COLO668 (cell line): ENCODE results near the gene OR6V1.
A peak's percentile ranks its signal among the peaks of the same experiment; 100 is the strongest.

Experiments used
- DNase-seq: peaks from one replicate; lab custom pipeline; 2025; ENCODE audit not compliant: unreplicated experiment; lab: John Stamatoyannopoulos, UW

The OR6V1 gene, protein sequence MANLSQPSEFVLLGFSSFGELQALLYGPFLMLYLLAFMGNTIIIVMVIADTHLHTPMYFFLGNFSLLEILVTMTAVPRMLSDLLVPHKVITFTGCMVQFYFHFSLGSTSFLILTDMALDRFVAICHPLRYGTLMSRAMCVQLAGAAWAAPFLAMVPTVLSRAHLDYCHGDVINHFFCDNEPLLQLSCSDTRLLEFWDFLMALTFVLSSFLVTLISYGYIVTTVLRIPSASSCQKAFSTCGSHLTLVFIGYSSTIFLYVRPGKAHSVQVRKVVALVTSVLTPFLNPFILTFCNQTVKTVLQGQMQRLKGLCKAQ

DNA sequence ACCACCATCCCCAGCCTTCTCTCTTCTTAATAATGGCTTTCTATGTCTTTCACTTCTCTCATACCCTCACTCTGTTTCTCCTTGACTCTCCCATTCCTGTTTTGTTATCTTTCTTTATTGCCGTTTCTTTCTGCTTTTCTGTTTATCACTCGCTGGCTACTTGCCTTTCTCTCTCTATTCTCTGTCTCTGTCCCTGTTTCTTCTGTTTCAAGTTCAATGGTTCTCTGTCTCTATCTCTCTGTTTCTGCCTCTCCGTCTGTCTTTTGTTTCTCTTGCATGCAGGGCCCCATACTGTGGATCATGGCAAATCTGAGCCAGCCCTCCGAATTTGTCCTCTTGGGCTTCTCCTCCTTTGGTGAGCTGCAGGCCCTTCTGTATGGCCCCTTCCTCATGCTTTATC, at the start of gene OR6V1:
TSS of gene OR6V1 (plus strand) at position 301 of the 400 bp plus-strand sequence. CDS start at position 301, 0 bp downstream.
- DNase-seq, result no peak

DNA sequence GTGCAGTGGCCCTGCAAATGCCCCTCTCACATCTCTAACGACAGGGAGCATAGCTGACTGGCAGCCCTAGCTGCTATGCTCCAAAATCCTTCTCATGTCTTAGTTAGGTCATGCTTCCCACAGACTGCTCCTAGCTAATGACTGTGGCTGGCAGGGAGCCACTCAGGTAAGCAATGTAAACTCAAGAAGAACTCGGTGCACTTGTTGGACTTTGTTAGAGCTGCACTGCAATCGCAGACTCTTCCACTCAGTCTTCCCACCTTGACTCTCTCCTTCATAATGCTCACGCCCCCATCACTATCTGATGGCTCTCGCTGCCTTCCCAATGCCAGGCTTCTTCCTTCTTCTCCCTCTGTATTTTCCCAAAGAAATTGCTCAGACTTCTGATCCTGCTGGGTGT, 49.2 kb upstream of the OR6V1 start:
- no peak for DNase-seq

DNA sequence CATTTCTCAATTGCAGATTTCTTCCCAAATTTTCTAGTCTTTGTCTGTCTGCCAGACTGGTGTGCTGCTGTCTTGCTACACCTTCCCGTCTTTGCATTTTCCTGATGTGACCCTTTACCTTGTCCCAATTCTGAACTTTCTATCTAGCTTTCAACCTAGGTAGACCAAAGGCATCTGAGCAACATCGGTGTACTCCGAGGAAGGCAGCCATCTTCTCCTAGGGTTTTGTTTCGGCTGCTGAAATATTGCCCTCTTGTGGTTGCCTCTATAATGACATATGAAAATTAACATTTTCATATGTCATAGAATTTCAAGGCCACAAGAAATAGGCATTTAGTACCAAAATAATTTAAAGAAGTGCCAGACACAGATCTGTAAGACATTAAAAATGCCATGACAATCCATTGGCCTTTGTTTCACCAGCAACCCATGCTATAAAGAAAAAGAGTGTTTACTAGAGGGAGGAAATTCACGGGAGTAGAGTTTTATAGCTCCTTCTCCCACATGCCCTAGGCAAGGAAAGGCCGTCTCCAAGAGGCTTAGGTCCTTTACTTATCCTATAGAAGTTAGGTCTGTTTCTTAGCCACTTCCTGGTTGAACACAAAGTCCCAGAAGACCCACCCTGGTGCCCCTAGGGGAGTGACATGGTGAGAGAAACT, 48.6 kb upstream of the OR6V1 start:
- no peak for DNase-seq

DNA sequence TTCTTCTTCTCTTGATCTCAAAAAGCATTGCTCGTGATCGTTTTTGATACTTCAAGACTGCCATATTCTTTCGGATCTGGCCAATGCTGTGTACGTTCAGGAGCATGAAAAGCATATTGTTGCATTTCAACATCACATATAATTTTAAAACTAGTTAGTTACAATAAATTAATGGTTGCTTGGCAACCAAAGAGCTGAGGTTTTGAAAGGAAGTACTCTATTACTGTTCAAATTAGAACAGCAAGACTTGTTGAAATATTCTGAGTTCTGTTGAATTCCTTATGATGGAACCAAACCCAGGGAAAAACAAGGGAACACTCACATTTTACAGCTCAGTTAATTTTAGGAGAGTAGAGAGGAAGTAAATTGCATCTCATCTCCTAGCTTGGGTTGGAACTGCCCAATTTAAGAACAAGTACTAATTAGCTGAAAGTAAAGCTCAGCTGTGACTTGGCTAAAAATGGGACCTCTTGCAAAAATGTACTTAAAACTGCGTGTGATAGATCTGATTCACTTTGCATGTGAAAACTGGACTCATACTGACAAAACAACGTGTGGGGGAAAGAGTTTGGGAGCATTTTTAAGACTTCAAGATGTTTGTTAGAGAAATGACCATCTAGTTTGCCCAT, 46.4 kb upstream of the OR6V1 start:
- no peak for DNase-seq

- peak; percentile 59 for DNase-seq
Observed at GRCh38 chr7:143008007-143008901, 43.9 kb upstream of the OR6V1 start.

DNA sequence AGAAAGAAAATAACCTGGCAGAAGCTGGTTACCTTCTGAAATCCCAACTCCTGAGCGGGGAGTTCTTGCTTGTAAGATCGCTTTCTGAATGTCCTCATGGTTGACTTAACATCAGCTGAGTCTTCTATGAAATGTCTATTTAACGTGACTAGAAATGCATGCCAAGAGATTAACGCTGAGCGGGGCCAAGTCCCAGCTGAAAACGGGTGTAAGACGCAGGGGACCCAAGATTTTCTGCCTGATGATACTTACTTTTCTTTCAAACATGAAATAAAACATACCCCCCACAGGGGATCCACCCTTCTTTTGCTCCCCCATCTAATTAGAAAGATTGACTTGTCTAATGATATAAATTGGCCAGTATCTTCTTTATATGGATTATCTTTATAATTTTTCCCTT, 40.1 kb upstream of the OR6V1 start:
- DNase-seq, result no peak

DNA sequence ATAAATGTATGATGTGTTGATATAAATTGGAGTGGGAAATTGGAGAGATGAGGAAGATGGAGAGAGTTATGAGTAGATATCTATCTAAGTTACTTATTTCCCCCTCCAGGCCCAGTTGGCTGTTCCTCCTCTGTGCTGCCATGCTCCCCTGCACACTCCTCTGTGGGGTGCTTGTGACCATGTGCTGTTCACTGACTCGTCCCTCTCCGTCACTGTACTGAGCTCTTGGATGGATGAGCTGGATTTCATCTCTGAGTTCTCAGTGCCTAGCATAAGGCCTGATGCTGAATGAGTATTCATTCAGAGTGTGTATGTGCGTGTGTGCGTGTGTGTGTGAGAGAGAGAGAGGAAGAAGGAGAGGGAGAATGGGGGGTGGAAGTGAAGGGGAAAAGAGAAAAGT, 39.7 kb upstream of the OR6V1 start:
- DNase-seq, result no peak

DNA sequence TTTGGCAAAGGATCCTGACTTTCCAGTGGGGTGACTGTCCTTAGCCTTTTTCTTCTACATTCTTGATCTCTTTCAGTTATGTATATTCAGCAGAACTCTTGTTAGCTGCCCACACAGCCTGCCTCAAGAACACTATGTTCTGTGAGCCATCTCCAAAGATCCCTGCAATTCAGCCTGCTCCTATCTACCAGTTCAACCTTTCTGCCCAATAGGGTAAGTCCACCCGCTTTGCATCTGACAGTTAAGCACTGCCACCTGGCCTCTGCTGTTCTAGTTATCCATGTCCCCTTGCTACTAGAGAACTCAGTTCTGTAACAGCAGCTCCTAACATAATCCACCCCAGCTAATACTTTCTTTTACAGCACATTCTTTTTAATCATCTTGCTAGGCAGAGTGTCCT, 38.7 kb upstream of the OR6V1 start:
- no peak for DNase-seq

DNA sequence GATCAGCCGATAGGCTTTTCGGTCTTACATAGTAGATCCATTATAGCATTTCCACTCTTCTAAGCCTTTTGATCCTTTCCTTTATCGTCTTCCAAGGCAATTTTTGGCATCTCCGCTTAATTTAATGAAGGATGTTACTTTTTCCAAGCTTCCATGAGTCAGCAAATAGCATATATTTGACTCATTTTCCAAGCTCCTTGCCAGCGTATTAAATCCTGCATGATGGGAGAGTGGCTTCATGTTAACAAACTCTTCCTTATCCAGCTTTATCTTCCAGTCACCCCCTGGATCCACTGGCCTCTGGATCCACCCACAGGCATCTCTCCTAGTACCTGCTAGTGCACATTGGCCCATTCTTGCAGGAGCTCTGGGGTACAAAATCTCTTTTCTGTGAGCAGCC, 38.2 kb upstream of the OR6V1 start:
- DNase-seq, result no peak

DNA sequence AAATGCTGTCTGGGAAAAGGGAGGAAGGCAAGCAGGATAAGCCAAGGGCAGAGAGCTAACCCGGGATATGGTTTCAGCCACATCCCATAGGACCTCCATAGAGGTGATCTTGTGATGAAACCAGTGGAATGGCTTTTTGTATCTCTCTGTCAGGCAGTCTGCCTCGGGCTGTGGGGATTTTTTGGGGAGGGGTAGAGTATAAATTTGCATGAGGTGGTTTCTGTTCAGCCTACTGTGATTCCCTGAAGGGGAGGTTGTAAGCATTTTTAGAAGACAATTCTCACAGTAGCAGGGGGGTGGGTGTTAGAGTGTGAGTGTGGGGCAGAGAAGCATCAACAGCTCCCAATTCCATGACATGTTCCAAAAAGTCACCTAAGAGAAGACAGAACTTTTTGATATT, 37.1 kb upstream of the OR6V1 start:
- no peak for DNase-seq

- no peak for DNase-seq
Observed at GRCh38 chr7:143015926-143016490, 36.1 kb upstream of the OR6V1 start.

GRCh38 chr7:143016996-143017395, 35.1 kb upstream of the OR6V1 start:
- no peak for DNase-seq

DNA sequence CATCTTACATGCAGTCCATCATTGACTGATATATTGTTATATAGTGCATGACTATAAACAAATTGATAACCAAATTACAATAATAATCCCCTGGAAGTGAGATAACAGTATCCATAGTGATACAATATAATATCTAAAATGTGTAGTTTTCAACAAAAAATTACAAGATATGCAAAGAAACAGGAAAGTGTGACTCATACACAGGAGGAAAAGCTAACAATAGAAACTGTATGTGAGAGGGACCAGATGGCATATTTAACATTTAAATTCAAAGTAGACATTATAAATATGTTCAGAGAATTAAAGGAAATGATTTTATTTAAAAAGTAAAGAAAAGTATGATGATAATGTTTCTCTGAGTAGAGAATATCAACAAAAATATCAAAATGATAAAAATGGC, 33.2 kb upstream of the OR6V1 start:
- DNase-seq, result no peak

GRCh38 chr7:143023047-143023446, 29.1 kb upstream of the OR6V1 start:
- DNase-seq, result no peak

DNA sequence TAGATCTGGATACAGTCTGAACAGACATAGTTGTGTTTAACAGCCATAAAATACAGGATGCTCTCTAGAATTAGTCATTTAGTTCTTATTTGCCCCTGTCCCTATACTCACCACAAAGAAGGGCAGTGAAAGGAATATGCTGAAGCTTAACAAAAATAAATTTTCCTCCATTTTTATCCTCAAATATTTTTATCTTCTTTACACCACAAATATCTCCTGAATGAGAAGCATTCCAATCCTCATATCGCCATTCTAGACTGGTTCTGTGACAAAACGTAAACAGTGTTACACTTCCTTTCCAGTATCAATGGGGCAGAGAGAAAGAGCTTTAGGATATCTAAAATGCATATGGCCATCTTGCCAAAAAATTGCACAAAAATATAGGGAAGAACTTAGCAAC, 26.8 kb upstream of the OR6V1 start:
- no peak for DNase-seq

GRCh38 chr7:143027032-143027431, 25.1 kb upstream of the OR6V1 start, which contains the start of gene OR9A2:
OR9A2 (minus strand) TSS chr7:143027132; CDS start chr7:143027132, 0 bp downstream.
- no peak for DNase-seq

DNA sequence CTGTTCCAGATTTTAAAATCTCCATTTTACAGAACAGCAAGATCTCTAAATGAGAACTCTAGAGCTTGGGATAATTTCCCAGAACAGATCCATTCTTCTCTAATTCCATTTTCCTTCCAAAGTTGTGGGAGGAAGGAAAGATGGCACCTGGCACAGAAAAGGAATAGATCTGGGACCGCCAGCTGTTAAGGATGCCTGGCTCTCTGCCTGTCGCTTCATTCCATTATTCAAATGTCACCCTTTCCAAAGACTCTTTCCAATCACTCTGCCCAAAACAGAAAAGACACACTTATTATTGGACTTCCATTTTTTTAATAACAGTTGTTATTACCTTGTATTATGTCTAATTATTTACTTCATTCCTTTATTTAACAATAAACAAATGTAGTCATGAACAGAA, 24.5 kb upstream of the OR6V1 start:
- DNase-seq, result no peak

DNA sequence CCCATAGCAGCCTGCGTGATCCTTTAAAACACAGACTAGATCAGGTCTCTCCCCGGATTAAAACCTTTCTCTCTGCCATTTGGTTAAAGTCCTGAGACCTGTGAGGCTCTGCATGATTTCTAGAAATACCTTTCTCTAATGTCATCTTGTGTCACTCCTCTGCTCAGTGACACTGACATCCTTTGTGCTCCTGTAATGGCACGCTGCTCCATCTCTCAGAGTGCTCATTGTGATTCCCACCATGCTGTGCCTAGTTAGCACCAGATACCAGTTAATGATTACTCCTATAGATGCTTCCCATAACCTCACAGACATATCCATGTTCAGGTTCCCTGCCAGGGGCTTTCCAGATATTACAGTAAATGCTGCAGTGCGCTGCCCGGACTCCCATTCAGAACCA, 13.5 kb upstream of the OR6V1 start:
- DNase-seq, result no peak

GRCh38 chr7:143040209-143040715, 11.9 kb upstream of the OR6V1 start:
- DNase-seq, result no peak

- DNase-seq, result no peak
Observed at GRCh38 chr7:143041346-143041745, 10.8 kb upstream of the OR6V1 start.
